Suprapubic skin (tissue), 3 donors: ENCODE results near the gene COMMD1.

Experiments used
- CTCF ChIP-seq, 2 donors: fragments of 200-600 bp in 1 of 2; fragments of 450-650 bp in 1 of 2; sonication (generic) in 1 of 2; IDR thresholded peaks; one replicate each; pipeline ENCODE4 v1.5.1; 2016 to 2019; ENCODE audit warnings: antibody characterized with exemption in 2 of 2, mild to moderate bottlenecking in 1 of 2, moderate library complexity in 1 of 2
- POLR2A ChIP-seq, 2 donors: fragments of 450-650 bp; IDR thresholded peaks; one replicate each; pipeline ENCODE4 v1.6.1; 2017; ENCODE audit warnings: antibody characterized with exemption in 2 of 2, mild to moderate bottlenecking in 2 of 2, moderate library complexity in 2 of 2

- TF ChIP-seq POLR2A (IDR thresholded peaks at IDR 0.05) (no peak), CTCF (IDR thresholded peaks at IDR 0.05) (no peak)
Observed at GRCh38 chr2:62065243-62065642, 159.8 kb downstream of the COMMD1 start.
